ENCODE measurements around the gene OR52B2. TPM values are rescaled to one million over a fixed set of nuclear protein-coding genes. Genes with fewer than 3 reads are reported as not detected.

OR52B2 gene
- total and polyA plus RNA-seq, 4 donors, result 0.33 TPM; not detected in 3

GRCh38 chr11:6129011-6129410 lies 41.1 kb downstream of the OR52B2 start (continued):
- TF ChIP-seq RXRA (IDR thresholded peaks at IDR 0.05), result no peak
- TF ChIP-seq HNF4G (IDR thresholded peaks at IDR 0.05), result no peak
- TF ChIP-seq JUND (IDR thresholded peaks at IDR 0.05), result no peak
- TF ChIP-seq CTCF (IDR thresholded peaks at IDR 0.05; ENCODE audit: low read depth, low read length, missing input control), result no peak
- TF ChIP-seq, protein P1, sequence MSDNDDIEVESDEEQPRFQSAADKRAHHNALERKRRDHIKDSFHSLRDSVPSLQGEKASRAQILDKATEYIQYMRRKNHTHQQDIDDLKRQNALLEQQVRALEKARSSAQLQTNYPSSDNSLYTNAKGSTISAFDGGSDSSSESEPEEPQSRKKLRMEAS (IDR thresholded peaks at IDR 0.05), result no peak

DNA sequence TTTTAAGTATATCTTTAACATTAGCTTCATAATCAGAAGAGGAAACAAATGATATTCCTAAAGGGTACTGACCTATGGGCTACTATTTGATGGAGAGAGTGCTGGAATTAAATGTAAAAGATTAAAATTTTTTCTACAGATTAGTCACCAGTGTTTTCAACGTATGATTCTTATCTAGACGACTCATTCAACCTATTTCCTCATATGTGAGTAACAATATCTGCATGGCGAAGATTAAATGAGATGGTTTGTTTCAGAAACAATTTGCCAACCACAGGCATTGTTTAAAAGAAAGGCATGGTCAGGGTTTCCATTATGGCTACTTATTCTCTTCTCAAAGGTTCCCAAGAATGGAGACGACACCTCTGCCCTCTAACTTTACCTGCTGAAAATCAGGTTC lies 42.2 kb downstream of the OR52B2 start:
- TF ChIP-seq RXRA (IDR thresholded peaks at IDR 0.05), result no peak
- no peak for TF ChIP-seq NR2F2 (IDR thresholded peaks at IDR 0.05)
- TF ChIP-seq HNF4A (conservative IDR thresholded peaks at IDR 0.05), result no peak
- TF ChIP-seq, protein P1 (IDR thresholded peaks at IDR 0.05), result no peak
- TF ChIP-seq FOXA1 (IDR thresholded peaks at IDR 0.05), result no peak
- no peak for TF ChIP-seq CTCF (IDR thresholded peaks at IDR 0.05; ENCODE audit: low read depth, low read length, missing input control)
- no peak for TF ChIP-seq SP1 (IDR thresholded peaks at IDR 0.05)
- TF ChIP-seq TAF1 (conservative IDR thresholded peaks at IDR 0.05), result no peak
- no peak for TF ChIP-seq JUND (IDR thresholded peaks at IDR 0.05)
- TF ChIP-seq, protein P2, sequence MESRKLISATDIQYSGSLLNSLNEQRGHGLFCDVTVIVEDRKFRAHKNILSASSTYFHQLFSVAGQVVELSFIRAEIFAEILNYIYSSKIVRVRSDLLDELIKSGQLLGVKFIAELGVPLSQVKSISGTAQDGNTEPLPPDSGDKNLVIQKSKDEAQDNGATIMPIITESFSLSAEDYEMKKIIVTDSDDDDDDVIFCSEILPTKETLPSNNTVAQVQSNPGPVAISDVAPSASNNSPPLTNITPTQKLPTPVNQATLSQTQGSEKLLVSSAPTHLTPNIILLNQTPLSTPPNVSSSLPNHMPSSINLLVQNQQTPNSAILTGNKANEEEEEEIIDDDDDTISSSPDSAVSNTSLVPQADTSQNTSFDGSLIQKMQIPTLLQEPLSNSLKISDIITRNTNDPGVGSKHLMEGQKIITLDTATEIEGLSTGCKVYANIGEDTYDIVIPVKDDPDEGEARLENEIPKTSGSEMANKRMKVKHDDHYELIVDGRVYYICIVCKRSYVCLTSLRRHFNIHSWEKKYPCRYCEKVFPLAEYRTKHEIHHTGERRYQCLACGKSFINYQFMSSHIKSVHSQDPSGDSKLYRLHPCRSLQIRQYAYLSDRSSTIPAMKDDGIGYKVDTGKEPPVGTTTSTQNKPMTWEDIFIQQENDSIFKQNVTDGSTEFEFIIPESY (IDR thresholded peaks at IDR 0.05), result no peak
- TF ChIP-seq, protein P3, sequence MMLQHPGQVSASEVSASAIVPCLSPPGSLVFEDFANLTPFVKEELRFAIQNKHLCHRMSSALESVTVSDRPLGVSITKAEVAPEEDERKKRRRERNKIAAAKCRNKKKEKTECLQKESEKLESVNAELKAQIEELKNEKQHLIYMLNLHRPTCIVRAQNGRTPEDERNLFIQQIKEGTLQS (IDR thresholded peaks at IDR 0.05), result no peak
- no peak for TF ChIP-seq RAD21 (IDR thresholded peaks at IDR 0.05)
- no peak for TF ChIP-seq HNF4G (IDR thresholded peaks at IDR 0.05)
- TF ChIP-seq FOXA2 (IDR thresholded peaks at IDR 0.05), result no peak
- TF ChIP-seq, protein P4, sequence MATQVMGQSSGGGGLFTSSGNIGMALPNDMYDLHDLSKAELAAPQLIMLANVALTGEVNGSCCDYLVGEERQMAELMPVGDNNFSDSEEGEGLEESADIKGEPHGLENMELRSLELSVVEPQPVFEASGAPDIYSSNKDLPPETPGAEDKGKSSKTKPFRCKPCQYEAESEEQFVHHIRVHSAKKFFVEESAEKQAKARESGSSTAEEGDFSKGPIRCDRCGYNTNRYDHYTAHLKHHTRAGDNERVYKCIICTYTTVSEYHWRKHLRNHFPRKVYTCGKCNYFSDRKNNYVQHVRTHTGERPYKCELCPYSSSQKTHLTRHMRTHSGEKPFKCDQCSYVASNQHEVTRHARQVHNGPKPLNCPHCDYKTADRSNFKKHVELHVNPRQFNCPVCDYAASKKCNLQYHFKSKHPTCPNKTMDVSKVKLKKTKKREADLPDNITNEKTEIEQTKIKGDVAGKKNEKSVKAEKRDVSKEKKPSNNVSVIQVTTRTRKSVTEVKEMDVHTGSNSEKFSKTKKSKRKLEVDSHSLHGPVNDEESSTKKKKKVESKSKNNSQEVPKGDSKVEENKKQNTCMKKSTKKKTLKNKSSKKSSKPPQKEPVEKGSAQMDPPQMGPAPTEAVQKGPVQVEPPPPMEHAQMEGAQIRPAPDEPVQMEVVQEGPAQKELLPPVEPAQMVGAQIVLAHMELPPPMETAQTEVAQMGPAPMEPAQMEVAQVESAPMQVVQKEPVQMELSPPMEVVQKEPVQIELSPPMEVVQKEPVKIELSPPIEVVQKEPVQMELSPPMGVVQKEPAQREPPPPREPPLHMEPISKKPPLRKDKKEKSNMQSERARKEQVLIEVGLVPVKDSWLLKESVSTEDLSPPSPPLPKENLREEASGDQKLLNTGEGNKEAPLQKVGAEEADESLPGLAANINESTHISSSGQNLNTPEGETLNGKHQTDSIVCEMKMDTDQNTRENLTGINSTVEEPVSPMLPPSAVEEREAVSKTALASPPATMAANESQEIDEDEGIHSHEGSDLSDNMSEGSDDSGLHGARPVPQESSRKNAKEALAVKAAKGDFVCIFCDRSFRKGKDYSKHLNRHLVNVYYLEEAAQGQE (IDR thresholded peaks at IDR 0.05), result no peak
- TF ChIP-seq YY1 (IDR thresholded peaks at IDR 0.05), result no peak
- no peak for TF ChIP-seq EGR1 (IDR thresholded peaks at IDR 0.05; ENCODE audit: low read depth in 2 of 2)
- Histone ChIP-seq H3K27me3 (ENCODE audit: control insufficient read depth in 4 of 4, insufficient read depth in 4 of 4, low read length in 3 of 4) (no peaks in the 10 kb centered on the region), H3K36me3 (ENCODE audit: control insufficient read depth in 4 of 4, insufficient read depth in 3 of 4, low read depth in 1 of 4, low read length in 3 of 4) (no peaks in the 10 kb centered on the region), H3K4me3 (ENCODE audit: low read depth in 1 of 3, low read length in 3 of 3) (no peak overlapping the region), H3K9ac (ENCODE audit: low read depth in 1 of 2, low read length in 2 of 2) (no peak overlapping the region), H3K27ac (ENCODE audit: low read depth in 1 of 2, low read length in 2 of 2) (no peak overlapping the region), H3K9me3 (ENCODE audit: control insufficient read depth in 4 of 4, low read length in 3 of 4) (no peaks in the 10 kb centered on the region), H3K4me1 (ENCODE audit: control insufficient read depth in 4 of 4, insufficient read depth in 4 of 4, low read length in 3 of 4) (no peaks in the 10 kb centered on the region)
- no peak for DNase-seq (ENCODE audit: low spot score)
- WGBS, result 70% methylated on average over 4 of the region's 4 CpGs
